Astrocyte (in vitro differentiated cells and primary cell): Measurements from ENCODE around the gene EIF3L.

ENCODE experiments used
- EZH2 ChIP-seq: IDR thresholded peaks from 2 replicates; pipeline ENCODE4 v1.6.1; 2012; ENCODE audit warnings: mild to moderate bottlenecking, low read length, inconsistent platforms; ENCODE audit not compliant: insufficient read depth
- TF ChIP-seq, protein P1 (sequence below): IDR thresholded peaks from 2 replicates; pipeline ENCODE4 v1.5.1; 2011; ENCODE audit warnings: low read depth, mild to moderate bottlenecking, inconsistent platforms, low read length, moderate library complexity; ENCODE audit not compliant: insufficient read depth

DNA sequence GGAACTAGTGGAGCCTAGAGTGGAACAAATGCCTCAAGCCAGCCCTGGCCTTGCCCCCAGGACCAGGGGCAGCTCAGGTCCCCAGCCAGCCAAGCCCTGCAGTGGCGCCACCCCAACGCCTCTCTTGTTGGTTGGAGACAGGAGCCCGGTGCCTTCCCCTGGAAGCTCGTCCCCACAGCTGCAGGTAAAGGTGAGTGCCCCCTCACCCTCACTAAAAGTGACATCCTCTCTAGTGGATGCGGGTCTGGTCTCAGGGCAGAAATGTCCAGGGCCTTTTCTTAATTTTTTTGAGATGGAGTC is 78.4 kb downstream of the EIF3L start:
- TF ChIP-seq, protein P1, sequence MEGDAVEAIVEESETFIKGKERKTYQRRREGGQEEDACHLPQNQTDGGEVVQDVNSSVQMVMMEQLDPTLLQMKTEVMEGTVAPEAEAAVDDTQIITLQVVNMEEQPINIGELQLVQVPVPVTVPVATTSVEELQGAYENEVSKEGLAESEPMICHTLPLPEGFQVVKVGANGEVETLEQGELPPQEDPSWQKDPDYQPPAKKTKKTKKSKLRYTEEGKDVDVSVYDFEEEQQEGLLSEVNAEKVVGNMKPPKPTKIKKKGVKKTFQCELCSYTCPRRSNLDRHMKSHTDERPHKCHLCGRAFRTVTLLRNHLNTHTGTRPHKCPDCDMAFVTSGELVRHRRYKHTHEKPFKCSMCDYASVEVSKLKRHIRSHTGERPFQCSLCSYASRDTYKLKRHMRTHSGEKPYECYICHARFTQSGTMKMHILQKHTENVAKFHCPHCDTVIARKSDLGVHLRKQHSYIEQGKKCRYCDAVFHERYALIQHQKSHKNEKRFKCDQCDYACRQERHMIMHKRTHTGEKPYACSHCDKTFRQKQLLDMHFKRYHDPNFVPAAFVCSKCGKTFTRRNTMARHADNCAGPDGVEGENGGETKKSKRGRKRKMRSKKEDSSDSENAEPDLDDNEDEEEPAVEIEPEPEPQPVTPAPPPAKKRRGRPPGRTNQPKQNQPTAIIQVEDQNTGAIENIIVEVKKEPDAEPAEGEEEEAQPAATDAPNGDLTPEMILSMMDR: no peak
- no peak for TF ChIP-seq EZH2
